Kidney epithelial cell (primary cell): Measurements from ENCODE around the gene ISL2. TPM values are rescaled to one million over a fixed set of nuclear protein-coding genes. Genes with fewer than 3 reads are reported as not detected.

ENCODE experiments used
- DNase-seq: peaks from one replicate; pipeline ENCODE4 v3.0.0-alpha.2; 2010; ENCODE audit warnings: low read depth
- H3K27me3 ChIP-seq: 2 replicates; pipeline ENCODE4 v1.6.0; 2011; ENCODE audit warnings: low read length; ENCODE audit not compliant: control insufficient read depth, insufficient read depth
- H3K36me3 ChIP-seq: 2 replicates; pipeline ENCODE4 v1.5.1; 2011; ENCODE audit warnings: low read length; ENCODE audit not compliant: control insufficient read depth, insufficient read depth
- H3K4me3 ChIP-seq: 2 replicates; pipeline ENCODE4 v1.5.1; 2011; ENCODE audit warnings: low read depth, mild to moderate bottlenecking, control low read depth, low read length
- CTCF ChIP-seq: IDR thresholded peaks from 2 replicates; pipeline ENCODE4 v1.5.1; 2011; ENCODE audit warnings: mild to moderate bottlenecking, moderate library complexity, low read length, control low read depth, inconsistent platforms; ENCODE audit not compliant: insufficient read depth, poor library complexity, severe bottlenecking
- total RNA-seq: library from RNA; depleted of rRNA; stranded (reverse); fragments of >200 nt; gene quantifications from 2 replicates; pipeline ENCODE4 v1.2.3, GENCODE V29; 2015

The ISL2 gene
- total RNA-seq, 1 donor from 2014 or later = 1.8 TPM

- no peak for DNase-seq
- TF ChIP-seq CTCF = no peak
- Histone ChIP-seq H3K4me3 (no peak overlapping the region), H3K27me3 (no peaks in the 10 kb centered on the region), H3K36me3 (no peaks in the 10 kb centered on the region)
Measured at GRCh38 chr15:76368122-76368621, 31.6 kb downstream of the ISL2 start.

- no peak for DNase-seq
- Histone ChIP-seq H3K4me3 (no peak overlapping the region), H3K36me3 (no peaks in the 10 kb centered on the region), H3K27me3 (no peaks in the 10 kb centered on the region)
- no peak for TF ChIP-seq CTCF
Measured at GRCh38 chr15:76376029-76376428, 39.5 kb downstream of the ISL2 start.

GRCh38 chr15:76376816-76377215 lies 40.2 kb downstream of the ISL2 start:
- Histone ChIP-seq H3K27me3 (no peaks in the 10 kb centered on the region), H3K4me3 (no peak overlapping the region), H3K36me3 (no peaks in the 10 kb centered on the region)
- no peak for DNase-seq
- TF ChIP-seq CTCF = no peak

GRCh38 chr15:76377217-76377616 lies 40.6 kb downstream of the ISL2 start:
- DNase-seq = no peak
- no peak for TF ChIP-seq CTCF
- no peaks in the 10 kb centered on the region for H3K27me3 ChIP-seq
- H3K4me3 ChIP-seq = no peak overlapping the region
- H3K36me3 ChIP-seq = no peaks in the 10 kb centered on the region

- DNase-seq = no peak
- Histone ChIP-seq H3K36me3 (no peaks in the 10 kb centered on the region), H3K27me3 (no peaks in the 10 kb centered on the region), H3K4me3 (no peak overlapping the region)
- TF ChIP-seq CTCF = no peak
Measured at GRCh38 chr15:76377751-76378150, 41.2 kb downstream of the ISL2 start.

- H3K4me3 ChIP-seq = no peak overlapping the region
- no peak for TF ChIP-seq CTCF
- no peaks in the 10 kb centered on the region for H3K36me3 ChIP-seq
- no peak for DNase-seq
- no peaks in the 10 kb centered on the region for H3K27me3 ChIP-seq
Measured at GRCh38 chr15:76378691-76379090, 42.1 kb downstream of the ISL2 start.
